ENCODE measurements around the gene RIOX2.

DNA sequence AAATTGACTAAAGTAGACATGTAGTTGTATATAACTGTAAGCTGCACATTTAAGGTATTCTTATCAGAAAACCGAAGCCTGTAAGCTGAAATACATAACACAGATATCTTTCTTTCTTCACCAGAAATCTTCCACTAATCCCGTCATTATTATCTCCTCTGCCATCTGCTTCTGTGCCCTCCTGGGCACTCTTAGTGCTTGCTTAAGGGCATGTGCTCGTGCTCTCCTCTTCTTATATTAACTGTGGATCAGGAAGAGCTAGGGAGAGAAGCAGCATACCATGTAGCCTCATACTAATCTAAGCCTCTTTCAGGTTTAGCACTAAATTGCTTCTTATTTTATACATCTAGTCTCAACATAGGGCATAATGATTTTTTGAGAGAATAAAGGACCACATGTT is 60.8 kb downstream of the RIOX2 start:
- TF ChIP-seq, protein P1, sequence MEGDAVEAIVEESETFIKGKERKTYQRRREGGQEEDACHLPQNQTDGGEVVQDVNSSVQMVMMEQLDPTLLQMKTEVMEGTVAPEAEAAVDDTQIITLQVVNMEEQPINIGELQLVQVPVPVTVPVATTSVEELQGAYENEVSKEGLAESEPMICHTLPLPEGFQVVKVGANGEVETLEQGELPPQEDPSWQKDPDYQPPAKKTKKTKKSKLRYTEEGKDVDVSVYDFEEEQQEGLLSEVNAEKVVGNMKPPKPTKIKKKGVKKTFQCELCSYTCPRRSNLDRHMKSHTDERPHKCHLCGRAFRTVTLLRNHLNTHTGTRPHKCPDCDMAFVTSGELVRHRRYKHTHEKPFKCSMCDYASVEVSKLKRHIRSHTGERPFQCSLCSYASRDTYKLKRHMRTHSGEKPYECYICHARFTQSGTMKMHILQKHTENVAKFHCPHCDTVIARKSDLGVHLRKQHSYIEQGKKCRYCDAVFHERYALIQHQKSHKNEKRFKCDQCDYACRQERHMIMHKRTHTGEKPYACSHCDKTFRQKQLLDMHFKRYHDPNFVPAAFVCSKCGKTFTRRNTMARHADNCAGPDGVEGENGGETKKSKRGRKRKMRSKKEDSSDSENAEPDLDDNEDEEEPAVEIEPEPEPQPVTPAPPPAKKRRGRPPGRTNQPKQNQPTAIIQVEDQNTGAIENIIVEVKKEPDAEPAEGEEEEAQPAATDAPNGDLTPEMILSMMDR (IDR thresholded peaks at IDR 0.05) = no peak
- TF ChIP-seq EP300 (IDR thresholded peaks at IDR 0.05) (no peak), POLR2A (IDR thresholded peaks at IDR 0.05) (no peak)
